Small intestine (tissue), 7 donors: ENCODE results near the gene GALNT17. TPM values are rescaled to one million over a fixed set of nuclear protein-coding genes. Genes with fewer than 3 reads are reported as not detected.

Experiments
- DNase-seq, 2 donors: peaks; one replicate each; pipeline versions ENCODE4 v3.0.0 to v3.0.0-alpha.2; 2013
- FAIRE-seq: peaks from 2 replicates; lab custom pipeline; 2012; peaks lifted over from hg19 to GRCh38; lab: Jason Lieb, UNC
- H3K27ac ChIP-seq, 3 donors: one replicate each; pipeline ENCODE4 v1.5.1; 2013; ENCODE audit warnings: low read length in 2 of 3, mild to moderate bottlenecking in 2 of 3, control low read depth in 1 of 3, inconsistent platforms in 1 of 3, low read depth in 1 of 3, moderate library complexity in 1 of 3
- H3K27me3 ChIP-seq, 3 donors: one replicate each; pipeline ENCODE4 v1.6.1; 2013; ENCODE audit warnings: low read length in 3 of 3, inconsistent platforms in 1 of 3; ENCODE audit not compliant: control insufficient read depth in 3 of 3, insufficient read depth in 3 of 3
- H3K36me3 ChIP-seq, 3 donors: one replicate each; pipeline ENCODE4 v1.6.1; 2013; ENCODE audit warnings: low read length in 3 of 3, inconsistent platforms in 1 of 3, low read depth in 1 of 3, mild to moderate bottlenecking in 1 of 3, moderate library complexity in 1 of 3; ENCODE audit not compliant: control insufficient read depth in 3 of 3, insufficient read depth in 2 of 3
- H3K4me1 ChIP-seq, 3 donors: one replicate each; pipeline ENCODE4 v1.6.1; 2013; ENCODE audit warnings: low read length in 2 of 3, inconsistent platforms in 1 of 3, low read depth in 1 of 3, mild to moderate bottlenecking in 1 of 3, moderate library complexity in 1 of 3; ENCODE audit not compliant: control insufficient read depth in 3 of 3, insufficient read depth in 2 of 3
- H3K4me3 ChIP-seq, 3 donors: one replicate each; pipeline ENCODE4 v1.5.1; 2013; ENCODE audit warnings: low read length in 3 of 3, control low read depth in 1 of 3, inconsistent platforms in 1 of 3, low read depth in 1 of 3, mild to moderate bottlenecking in 1 of 3, moderate library complexity in 1 of 3
- H3K9me3 ChIP-seq, 2 donors: one replicate each; pipeline ENCODE4 v1.6.1; 2013; ENCODE audit warnings: low read depth in 1 of 2, low read length in 1 of 2; ENCODE audit not compliant: control insufficient read depth in 2 of 2, insufficient read depth in 1 of 2
- WGBS, 3 donors: extraction: QIAGEN DNeasy Blood & Tissue Kit; methylation state at CpG; one replicate each; pipeline ENCODE4 v1.1.7; 2013; 5-methylcytosine and 5-hydroxymethylcytosine counted together
- polyA plus RNA-seq, 4 donors: library from polyadenylated mRNA; stranded (reverse) in 3 of 4; unstranded in 1 of 4; fragments of 200-250 nt in 3 of 4; fragments of 120-200 nt in 1 of 4; gene quantifications; one replicate each; pipeline versions ENCODE4 v1.2.1 to v1.2.3, GENCODE V29; 2013
- donor health status: healthy with polysubstance abuse.
- donor health status: control.
- donor health status: control.
- donor health status: Bipolar disorder and iron deficiency.
- donor health status: healthy.

The GALNT17 gene
- polyA plus RNA-seq, 4 donors: 0.34 to 2.9 (median 0.54) TPM; not detected in 1

GRCh38 chr7:71327946-71328345, 196.0 kb downstream of the GALNT17 start:
- DNase-seq (no peak), FAIRE-seq (no peak)
- Histone ChIP-seq H3K4me3 (no peak overlapping the region), H3K36me3 (no peaks in the 10 kb centered on the region), H3K27me3 (no peaks in the 10 kb centered on the region), H3K4me1 (no peaks in the 10 kb centered on the region), H3K9me3 (no peaks in the 10 kb centered on the region), H3K27ac (no peak overlapping the region)
- 63 to 86% (median 81%) methylated on average over 5 of the region's 5 CpGs for WGBS, 3 donors

GRCh38 chr7:71329030-71329660, 197.2 kb downstream of the GALNT17 start:
- H3K4me3 ChIP-seq: no peak overlapping the region
- DNase-seq (no peak), FAIRE-seq (no peak)
- no peak overlapping the region for H3K27ac ChIP-seq
- WGBS, 3 donors: 67 to 74% (median 74%) methylated on average over 10 of the region's 10 CpGs
- H3K4me1 ChIP-seq: no peaks in the 10 kb centered on the region
- H3K27me3 ChIP-seq: no peaks in the 10 kb centered on the region
- H3K9me3 ChIP-seq: no peaks in the 10 kb centered on the region
- H3K36me3 ChIP-seq: no peaks in the 10 kb centered on the region

- DNase-seq (no peak), FAIRE-seq (no peak)
- no peak overlapping the region for H3K4me3 ChIP-seq
- no peaks in the 10 kb centered on the region for H3K9me3 ChIP-seq
- H3K27ac ChIP-seq: no peak overlapping the region
- 29 to 58% (median 40%) methylated on average over 4 of the region's 4 CpGs for WGBS, 3 donors
- no peaks in the 10 kb centered on the region for H3K36me3 ChIP-seq
- H3K4me1 ChIP-seq: no peaks in the 10 kb centered on the region
- no peaks in the 10 kb centered on the region for H3K27me3 ChIP-seq
These were observed 200.3 kb downstream of the GALNT17 start for GRCh38 chr7:71332207-71332606.

GRCh38 chr7:71334541-71334940, 202.6 kb downstream of the GALNT17 start:
- no peak for DNase-seq
- no peak overlapping the region for H3K4me3 ChIP-seq
- WGBS, 3 donors: 19 to 52% (median 34%) methylated on average over 1 of the region's 1 CpG
- H3K4me1 ChIP-seq: no peaks in the 10 kb centered on the region
- H3K27me3 ChIP-seq: no peaks in the 10 kb centered on the region
- H3K36me3 ChIP-seq: no peaks in the 10 kb centered on the region
- no peak for FAIRE-seq
- H3K9me3 ChIP-seq: no peaks in the 10 kb centered on the region
- H3K27ac ChIP-seq: no peak overlapping the region

GRCh38 chr7:71338866-71339265, 206.9 kb downstream of the GALNT17 start:
- DNase-seq: no peak
- Histone ChIP-seq H3K27ac (no peak overlapping the region), H3K9me3 (no peaks in the 10 kb centered on the region), H3K36me3 (no peaks in the 10 kb centered on the region), H3K4me3 (no peak overlapping the region), H3K27me3 (no peaks in the 10 kb centered on the region), H3K4me1 (no peaks in the 10 kb centered on the region)
- WGBS, 3 donors: 58 to 68% (median 60%) methylated on average over 2 of the region's 2 CpGs
- FAIRE-seq: no peak

- Histone ChIP-seq H3K9me3 (no peaks in the 10 kb centered on the region), H3K27ac (no peak overlapping the region), H3K27me3 (no peaks in the 10 kb centered on the region), H3K4me1 (no peaks in the 10 kb centered on the region), H3K4me3 (no peak overlapping the region), H3K36me3 (no peaks in the 10 kb centered on the region)
- FAIRE-seq (no peak), DNase-seq (no peak)
- 69 to 86% (median 75%) methylated on average over 1 of the region's 1 CpG for whole genome bisulfite sequencing, 3 donors
These were observed 208.0 kb downstream of the GALNT17 start for GRCh38 chr7:71339924-71340323.

GRCh38 chr7:71342202-71342601, 210.3 kb downstream of the GALNT17 start:
- DNase-seq: no peak

GRCh38 chr7:71343039-71343438, 211.1 kb downstream of the GALNT17 start:
- FAIRE-seq (no peak), DNase-seq (no peak)
- no peaks in the 10 kb centered on the region for H3K4me1 ChIP-seq
- H3K27me3 ChIP-seq: no peaks in the 10 kb centered on the region
- no peak overlapping the region for H3K4me3 ChIP-seq
- no peaks in the 10 kb centered on the region for H3K9me3 ChIP-seq
- no peaks in the 10 kb centered on the region for H3K36me3 ChIP-seq
- H3K27ac ChIP-seq: no peak overlapping the region

More at GRCh38 chr7:71342202-71342601, 210.3 kb downstream of the GALNT17 start:
- Histone ChIP-seq H3K4me1 (no peaks in the 10 kb centered on the region), H3K4me3 (no peak overlapping the region), H3K36me3 (no peaks in the 10 kb centered on the region), H3K9me3 (no peaks in the 10 kb centered on the region), H3K27me3 (no peaks in the 10 kb centered on the region), H3K27ac (no peak overlapping the region)
- FAIRE-seq: no peak

GRCh38 chr7:71343892-71344291, 211.9 kb downstream of the GALNT17 start:
- 12 to 33% (median 22%) methylated on average over 1 of the region's 1 CpG for WGBS, 3 donors
- FAIRE-seq: no peak
- Histone ChIP-seq H3K27ac (no peak overlapping the region), H3K27me3 (no peaks in the 10 kb centered on the region), H3K9me3 (no peaks in the 10 kb centered on the region), H3K4me3 (no peak overlapping the region), H3K36me3 (no peaks in the 10 kb centered on the region), H3K4me1 (no peaks in the 10 kb centered on the region)
- no peak for DNase-seq
